ENCODE results near the gene AGAP1.

The AGAP1 gene

DNA sequence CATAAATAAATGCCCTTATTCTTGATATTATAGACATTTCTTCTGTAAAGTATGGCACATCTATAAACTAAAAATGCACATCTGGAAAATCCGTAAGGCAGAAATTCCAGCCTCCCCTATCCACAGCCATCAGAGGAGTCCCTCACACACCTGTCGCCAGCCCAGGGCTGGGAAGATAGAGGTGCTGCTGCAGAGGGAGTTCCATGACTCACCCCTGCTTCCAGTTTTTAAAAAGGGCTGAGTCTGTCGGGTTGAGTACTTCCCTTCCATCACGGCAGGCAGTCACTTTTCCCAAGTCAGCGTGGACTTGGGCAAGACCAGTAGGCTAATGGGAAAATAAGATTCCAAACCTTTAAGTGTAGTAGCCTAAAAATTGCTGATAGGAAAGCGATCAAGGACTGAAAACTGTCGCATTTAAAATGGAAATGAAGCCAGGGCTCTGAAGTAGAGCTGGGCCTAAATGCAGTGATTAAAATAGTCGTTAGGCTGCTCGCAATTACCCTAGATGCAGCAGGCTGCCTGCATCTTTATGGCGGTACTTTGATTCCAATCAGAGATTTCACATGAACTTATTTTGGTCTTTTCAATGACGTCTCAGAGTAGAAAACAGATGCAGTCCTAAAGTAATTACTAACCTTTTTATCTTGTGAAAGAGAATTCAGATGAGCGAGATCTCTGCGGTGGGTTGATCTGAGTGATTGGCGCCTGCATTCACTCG, 280.5 kb downstream of the AGAP1 start:
- DNase-seq (ENCODE audit: insufficient read length, low spot score), result no peak
- FAIRE-seq, result no peak

DNA sequence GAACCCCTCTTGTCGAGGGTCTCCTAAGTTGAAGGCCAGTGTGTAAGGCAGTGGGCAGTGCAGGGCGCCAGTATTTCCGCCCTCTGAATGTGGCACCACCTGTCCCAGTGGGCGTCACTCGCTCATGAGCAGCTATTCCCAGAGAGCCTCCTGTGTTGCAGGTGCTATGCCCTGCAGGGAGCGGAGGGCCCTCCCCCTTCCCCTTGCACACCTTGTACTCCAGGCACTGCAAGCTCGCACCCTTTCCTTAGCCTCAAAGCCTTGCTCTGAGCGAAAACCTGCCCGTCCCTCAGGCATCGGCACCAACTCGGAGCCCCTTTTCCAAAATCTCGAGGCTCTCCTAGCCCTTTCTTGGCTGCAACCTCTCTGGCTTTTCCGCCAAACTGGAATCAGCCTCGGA, 282.7 kb downstream of the AGAP1 start:
- DNase-seq (ENCODE audit: insufficient read length, low spot score), result no peak
- FAIRE-seq, result no peak

DNA sequence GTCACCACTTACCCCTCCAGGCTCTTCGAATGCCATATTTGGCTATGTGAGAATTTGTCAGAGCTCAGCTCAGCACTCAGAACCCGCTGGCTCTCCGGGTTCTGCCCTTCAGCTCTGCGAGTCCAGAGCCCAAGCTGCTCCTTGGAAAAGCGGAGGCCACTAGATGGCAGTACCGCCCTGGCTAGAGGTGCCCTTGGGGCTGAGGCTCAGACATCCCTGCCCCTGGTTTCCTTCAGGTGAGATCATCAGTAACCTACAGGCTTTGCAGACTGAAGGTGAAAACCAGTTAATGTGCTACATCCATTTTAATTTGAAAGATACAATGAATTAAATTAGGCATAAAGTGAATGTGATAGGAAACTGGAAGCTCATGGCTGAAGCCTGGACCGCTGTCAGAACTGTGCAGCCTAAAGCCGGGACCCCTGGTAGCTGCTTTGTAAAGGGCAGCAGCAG, 285.6 kb downstream of the AGAP1 start:
- DNase-seq (ENCODE audit: insufficient read length, low spot score) (peak; percentile 77), FAIRE-seq (peak; percentile 49)

DNA sequence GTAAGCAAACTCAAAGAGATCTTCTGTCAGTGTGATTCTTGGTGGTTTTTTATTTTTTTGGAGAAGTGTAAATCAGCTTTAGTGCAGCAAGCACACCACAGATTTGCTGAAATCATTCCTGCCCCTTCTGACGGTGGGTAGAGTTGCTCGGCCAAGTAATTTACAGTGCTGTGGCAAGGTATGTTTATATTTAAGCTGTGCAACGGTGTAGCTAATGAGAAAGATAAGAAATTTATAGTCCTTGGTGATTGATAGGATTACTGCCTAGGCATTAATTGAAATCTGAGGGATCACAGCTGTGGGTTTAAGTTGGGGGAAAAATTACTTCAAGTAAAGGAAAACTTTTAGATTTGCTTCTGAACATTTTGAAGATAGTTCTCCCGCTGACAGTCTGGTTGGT, 286.6 kb downstream of the AGAP1 start:
- no peak for FAIRE-seq
- no peak for DNase-seq (ENCODE audit: insufficient read length, low spot score)

DNA sequence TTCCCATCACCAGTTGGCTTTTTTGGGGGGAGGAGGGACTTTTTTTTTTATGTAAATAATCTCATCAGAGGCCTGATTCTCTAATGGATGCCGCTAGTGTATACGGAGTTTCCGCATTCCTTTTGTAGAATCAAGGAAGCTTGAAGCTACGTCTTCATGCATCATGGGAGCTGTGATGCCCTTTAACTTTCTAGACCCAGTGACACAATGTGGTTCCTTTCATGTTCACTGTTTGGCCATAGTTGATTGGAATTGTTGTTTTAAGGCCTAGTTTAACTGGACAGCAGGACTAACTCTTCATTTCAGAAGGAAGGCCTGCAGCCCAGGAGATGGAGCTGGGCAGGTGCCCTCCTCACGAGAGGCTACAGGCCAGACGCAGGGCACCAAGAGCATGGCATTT, 287.9 kb downstream of the AGAP1 start:
- no peak for FAIRE-seq
- no peak for DNase-seq (ENCODE audit: insufficient read length, low spot score)

DNA sequence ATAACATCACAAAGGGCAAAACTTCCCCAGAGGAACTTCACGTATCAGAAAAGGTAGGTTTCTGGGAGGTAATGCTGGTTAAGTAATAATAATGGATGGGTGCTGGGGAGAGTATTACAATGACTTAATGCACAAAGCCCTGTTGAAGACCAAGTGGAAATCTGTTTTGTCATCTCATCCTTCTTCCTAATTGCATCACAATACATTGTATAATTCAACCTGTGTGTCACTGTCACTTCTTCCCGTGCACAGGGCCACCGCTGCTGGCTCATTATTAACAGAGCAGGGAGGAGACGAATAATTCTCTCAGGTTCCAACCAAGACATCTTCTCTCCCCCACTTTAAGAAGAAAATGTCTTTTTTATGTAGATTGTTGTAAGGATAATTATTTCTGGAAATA, 290.9 kb downstream of the AGAP1 start:
- FAIRE-seq (no peak), DNase-seq (ENCODE audit: insufficient read length, low spot score) (no peak)

DNA sequence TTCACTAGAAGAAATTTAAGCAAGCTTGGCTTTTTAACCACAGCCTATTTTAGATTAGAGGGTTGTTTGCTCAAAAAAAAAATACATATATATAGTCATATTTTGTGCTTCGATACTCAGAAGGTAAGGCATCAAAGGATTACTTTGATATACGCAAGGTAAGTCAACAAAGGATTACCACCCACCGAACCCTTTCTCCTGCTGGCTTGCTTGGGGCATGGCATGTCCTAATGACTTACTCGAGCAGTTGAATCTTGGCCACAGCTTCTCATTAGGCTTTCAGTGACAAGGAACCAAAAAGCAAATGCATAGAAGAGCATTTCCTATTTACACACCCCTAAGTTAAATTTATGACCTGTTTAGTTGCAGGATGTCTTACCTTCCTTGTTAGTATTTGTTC, 295.7 kb downstream of the AGAP1 start:
- FAIRE-seq (no peak), DNase-seq (ENCODE audit: insufficient read length, low spot score) (no peak)

DNA sequence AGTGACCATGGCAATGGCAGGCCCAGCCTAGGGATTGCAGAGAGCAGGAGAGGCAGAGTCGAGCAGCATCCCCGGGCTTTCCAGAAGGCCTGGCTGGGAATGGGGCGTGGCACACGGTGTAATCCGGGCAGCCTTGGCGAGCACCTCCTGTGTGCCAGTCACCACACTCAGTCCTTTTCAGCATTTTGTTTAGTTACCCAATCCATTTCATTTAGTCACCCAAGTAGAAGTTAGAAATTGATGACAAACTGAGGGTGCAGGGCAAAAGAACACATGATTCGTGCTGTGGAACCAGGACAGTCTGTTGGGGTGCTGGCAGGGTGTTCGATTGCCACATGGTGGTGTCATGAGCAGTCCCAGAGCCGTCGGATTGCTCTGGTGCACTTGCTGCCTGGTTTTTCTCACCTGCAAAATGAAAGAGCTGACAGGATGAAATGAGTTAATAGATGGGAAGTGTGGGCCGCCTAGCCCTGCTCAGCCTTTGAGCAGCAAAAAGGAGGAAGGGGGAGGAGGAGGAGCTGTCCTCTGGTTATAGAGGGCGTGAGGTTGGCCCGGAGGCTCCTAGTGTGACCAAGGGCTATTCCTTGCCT, 299.4 kb downstream of the AGAP1 start:
- DNase-seq (ENCODE audit: insufficient read length, low spot score) (peak; percentile 25), FAIRE-seq (peak; percentile 82)

DNA sequence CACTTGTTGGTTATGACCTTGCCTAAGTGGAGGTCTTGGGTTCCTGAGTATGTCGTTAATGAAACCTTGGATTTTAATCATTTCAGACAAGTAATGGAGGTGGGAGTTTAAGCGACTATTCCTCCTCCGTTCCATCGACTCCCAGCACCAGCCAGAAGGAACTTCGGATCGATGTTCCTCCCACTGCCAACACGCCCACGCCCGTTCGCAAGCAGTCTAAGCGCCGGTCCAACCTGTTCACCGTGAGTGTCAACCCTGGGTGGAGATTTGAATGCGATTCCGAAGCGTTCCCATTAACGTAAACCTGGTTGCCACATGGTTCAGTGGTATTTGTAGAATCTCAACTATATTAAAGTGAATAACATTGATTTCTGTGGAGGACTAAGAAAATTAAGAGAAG, 305.4 kb downstream of the AGAP1 start:
- FAIRE-seq (no peak), DNase-seq (ENCODE audit: insufficient read length, low spot score) (no peak)

DNA sequence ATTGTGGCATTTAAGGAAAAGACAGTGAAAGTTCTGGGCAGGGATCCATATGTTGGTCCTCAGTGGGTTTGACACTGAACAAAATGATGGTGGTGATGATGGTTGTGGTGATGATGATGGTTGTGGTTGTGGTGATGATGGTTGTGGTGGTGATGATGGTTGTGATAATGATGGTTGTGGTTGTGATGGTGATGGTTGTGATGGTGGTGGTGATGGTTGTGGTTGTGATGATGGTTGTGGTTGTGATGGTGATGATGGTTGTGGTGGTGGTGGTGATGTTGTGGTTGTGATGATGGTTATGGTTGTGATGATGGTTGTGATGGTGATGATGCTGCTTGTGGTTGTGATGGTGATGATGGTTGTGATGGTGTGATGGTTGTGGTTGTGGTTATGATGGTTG, 308.7 kb downstream of the AGAP1 start:
- FAIRE-seq, result no peak
- no peak for DNase-seq (ENCODE audit: insufficient read length, low spot score)

DNA sequence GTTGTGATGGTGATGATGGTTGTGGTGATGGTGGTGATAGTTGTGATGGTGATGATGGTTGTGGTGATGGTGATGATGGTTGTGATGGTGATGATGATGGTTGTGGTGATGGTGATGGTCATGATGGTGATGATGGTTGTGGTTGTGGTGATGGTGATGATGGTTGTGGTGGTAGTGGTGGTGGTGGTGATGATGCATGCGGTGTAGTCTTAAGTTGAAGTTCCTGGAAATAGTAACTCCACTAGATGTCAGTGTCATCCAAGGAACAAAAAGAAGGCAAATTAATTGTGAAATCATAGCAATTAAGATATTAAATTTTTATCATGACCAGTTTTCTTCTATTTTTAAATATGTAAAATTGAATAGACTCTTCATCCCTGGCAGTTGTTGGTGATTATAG, 309.2 kb downstream of the AGAP1 start:
- FAIRE-seq, result no peak
- DNase-seq (ENCODE audit: insufficient read length, low spot score), result no peak

DNA sequence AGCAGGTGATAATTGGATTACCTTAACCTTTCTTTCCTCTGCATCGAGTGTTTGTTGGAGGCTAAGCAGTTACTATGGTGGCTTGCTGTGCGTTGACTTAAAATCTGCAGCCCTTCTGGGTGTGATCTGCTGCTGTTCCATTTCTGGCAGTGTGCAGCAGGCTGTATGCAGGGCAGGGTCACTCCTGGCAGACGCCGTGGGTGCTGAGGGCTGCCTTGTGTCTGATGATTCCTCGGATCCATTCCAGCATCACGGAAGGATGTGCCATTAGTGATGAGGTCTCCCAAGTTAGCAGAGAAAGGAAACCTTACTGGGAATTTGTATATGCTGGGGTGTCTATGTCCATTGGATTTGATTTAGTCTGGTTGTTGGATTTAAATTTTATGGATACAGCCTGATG, 310.8 kb downstream of the AGAP1 start:
- FAIRE-seq (no peak), DNase-seq (ENCODE audit: insufficient read length, low spot score) (no peak)

DNA sequence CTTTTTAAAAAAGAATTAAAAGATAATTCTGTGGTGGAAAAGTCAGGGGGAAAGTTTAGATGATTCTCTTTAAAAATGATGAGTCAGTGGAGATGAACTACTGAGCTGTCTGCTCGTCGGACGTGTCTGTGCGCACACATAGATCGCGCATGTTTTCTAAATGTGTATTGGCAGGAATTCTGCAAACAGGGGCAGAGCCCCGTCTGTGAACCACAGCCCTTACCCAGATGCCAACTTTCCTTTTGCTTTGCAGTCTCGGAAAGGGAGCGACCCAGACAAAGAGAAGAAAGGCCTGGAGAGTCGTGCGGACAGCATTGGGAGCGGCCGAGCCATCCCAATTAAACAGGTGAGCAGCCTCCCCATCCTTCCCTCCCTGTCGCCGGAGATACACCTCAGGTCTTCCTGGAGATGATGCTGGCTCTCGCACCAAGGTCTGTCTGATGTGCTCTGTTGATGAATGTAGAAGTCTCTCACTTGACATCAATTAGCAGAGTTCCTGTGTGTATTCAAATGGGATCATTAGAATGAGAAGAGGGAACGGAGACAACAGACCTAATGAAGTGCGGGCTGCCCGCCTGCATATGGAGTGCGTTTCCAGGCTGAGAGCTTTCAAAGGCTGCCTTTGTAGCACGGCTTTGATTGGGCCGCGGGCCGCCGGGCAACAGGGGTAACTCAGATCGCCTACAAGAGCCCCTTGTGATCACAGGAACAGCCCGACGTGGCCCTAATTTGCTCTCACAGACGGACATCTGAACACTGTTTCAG, 313.3 kb downstream of the AGAP1 start:
- no peak for FAIRE-seq

DNA sequence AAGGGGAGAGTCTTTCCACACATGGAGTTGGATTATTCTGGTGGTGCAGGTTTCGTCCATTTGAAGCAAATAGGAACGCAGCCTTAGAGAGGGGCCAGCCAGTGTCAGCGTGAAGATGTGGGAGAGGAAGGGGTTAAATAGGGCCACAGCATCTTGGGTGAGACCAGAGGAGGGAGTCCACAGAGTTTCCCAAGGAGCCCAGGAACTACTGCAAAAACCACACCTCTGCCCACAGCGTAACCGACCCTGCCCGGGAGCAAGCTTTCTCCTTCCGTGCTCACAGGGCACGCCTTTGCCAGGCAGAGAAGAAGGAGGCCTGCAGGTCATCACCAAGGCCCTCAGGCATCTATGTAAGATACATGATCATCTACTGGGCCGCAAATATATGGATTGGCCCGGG, 314.5 kb downstream of the AGAP1 start:
- DNase-seq (ENCODE audit: insufficient read length, low spot score), result no peak
- FAIRE-seq, result no peak

More for the DNA sequence above, 313.3 kb downstream of the AGAP1 start:
- DNase-seq (ENCODE audit: insufficient read length, low spot score), result no peak

DNA sequence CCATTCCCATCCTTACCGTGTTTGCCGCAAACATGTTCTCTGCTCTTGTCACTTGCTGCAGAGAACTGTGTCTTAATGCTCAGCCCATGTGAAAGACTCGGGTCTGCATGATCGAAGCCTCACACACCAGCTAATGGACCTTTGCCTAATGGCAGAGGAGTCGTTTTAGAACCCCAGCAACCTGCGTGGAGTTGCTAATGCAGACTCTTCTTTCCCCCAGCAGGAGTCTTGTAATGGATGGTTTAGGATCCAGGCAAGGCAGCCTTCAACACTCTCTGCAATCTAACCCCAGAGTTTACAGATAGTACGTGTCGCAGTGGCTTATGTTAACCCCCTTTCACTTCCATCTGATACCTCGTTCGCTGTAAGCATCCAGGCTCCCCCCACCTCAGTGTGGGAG, 316.4 kb downstream of the AGAP1 start:
- no peak for DNase-seq (ENCODE audit: insufficient read length, low spot score)
- FAIRE-seq, result no peak

DNA sequence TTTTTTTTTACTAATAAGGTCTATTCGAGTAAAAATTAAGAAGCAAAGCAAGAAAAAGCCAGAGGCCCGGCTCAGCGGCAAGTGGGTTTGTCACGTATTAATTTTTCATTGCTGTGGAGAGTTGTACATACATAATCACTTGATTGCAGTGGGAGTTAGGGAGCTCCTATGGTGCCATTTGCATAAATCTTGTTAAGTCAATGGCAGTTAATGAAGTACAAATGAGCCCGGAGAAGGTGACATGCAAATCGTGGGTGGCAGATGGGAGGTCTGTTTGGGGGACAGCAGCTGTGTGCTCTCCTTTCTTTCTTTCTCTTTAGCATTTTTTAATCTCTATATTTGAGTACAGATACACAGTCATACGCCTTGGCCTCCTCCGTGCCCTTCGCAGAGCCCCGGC, 317.0 kb downstream of the AGAP1 start:
- no peak for FAIRE-seq
- no peak for DNase-seq (ENCODE audit: insufficient read length, low spot score)

DNA sequence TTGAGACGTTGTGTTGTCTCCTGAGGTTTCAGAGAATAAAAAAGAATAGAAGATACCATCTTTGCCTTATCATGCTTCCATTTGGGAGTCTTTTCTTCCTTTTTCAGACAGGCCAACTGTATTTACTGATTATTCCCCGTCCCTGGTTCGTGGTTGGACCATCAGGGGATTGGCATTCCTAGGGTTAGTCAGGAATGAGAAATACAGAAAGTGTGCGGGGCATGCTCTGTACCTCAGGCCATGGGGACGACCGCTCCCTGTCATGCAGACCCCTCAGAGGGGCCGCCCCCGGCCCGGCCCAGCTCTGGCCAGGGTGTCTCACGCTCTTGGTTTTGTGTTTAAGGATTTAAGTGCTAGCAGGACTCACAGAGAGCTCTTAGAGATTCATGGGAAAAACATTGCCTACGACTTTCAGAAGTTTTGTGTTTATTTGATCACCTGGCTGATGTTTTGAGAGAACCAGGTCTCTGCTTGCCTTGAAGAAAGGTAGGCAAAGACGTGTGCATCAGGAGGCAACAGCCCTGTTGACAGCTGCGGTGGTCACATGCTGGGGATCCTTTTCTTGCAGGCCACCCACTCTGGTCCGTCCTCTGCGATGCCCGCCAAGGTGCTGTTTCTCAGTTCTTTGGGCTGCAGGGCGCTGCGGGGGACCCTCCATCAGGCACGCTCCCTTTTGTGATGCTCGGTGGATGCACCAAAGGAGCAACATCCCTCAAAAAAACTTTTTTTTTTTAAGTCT, 317.8 kb downstream of the AGAP1 start:
- no peak for DNase-seq (ENCODE audit: insufficient read length, low spot score)
- FAIRE-seq, result no peak

DNA sequence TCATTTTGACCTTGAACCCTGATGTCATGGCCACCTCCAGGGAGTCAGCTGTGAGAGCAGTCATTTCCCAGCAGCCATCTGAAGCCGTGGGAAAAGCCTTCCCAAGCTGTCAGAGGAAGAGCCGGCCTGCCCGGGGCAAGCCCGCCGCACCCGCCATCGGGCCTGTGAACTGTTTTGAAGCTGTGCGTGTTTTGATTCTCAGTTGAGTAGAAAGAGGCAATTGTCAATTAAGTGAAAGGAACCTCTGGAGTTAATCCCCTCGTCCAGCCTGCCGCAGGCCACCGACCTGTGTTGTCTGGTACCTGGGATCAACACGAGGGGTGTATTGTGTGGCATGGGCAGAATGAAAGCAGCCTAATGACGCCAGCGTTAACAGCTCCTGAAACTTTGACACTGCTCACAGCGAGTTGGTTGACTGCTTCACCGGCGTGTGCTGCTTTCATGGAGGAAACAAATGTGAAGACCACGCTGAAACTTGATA, 318.4 kb downstream of the AGAP1 start:
- FAIRE-seq, result no peak
- DNase-seq (ENCODE audit: insufficient read length, low spot score), result no peak

DNA sequence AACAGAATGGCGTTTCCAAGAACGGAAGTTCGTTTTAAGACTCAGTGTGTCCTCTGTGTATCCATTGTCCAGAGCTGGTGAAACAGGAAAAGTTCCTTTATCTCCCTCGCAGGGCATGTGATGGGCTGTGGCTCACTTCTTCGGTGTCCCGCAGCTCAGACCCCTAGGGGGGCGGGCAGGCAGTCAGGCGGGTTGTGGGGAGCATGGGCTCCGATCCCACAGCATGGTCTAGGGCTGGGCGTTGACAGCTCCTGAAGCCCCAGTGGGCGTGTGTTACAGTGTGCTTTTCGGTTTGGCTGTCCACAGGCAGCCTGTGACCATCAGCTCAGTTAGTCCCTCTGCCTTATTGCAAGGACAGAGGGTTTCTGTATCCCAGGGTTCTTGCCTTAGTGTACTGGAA, 319.6 kb downstream of the AGAP1 start:
- FAIRE-seq, result no peak
- no peak for DNase-seq (ENCODE audit: insufficient read length, low spot score)

DNA sequence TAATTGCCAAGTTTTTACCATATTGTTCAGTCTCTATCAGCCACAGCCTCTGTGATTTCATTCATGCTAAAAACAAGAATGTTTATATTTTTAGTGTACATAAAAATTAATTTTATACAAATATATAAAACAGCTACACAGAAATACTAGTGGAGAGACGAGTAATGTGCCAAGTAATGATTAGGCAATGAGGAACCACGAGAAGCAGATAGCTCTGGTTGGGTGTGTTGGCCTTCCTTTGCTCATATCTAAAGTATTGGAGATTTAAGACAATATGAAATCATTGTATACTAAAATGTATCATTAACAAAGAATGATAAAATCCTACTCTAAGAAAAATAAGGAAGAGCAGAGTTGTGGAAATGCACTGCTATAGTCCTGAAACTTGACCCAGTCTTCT, 326.7 kb downstream of the AGAP1 start:
- FAIRE-seq (no peak), DNase-seq (ENCODE audit: insufficient read length, low spot score) (no peak)

DNA sequence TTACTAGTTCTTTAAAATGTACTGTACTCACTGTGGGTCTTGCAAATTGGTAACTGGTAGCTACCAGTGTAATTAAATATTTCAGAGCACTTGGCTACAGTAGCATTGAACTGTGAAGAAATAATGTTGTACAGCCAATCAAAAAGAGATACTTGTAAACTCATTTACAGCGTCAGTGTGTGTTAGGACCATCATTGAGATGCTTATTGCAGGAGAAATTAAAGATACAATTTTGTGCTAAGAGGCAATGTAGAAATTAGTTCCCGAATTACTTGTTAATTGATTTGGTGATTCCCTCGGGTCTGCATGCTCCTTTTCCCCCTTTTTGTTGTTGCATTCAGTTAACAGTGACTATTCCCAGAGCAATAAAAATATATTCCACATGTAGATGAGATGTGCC, 330.5 kb downstream of the AGAP1 start:
- FAIRE-seq (no peak), DNase-seq (ENCODE audit: insufficient read length, low spot score) (no peak)
